ENCODE results near the gene REV3L.

Gene REV3L

GRCh38 chr6:111456208-111456607 lies 26.8 kb downstream of the REV3L start:
- Histone ChIP-seq H3K9ac (ENCODE audit: low read depth, low read length, poor library complexity, severe bottlenecking) (no peak overlapping the region), H3K4me1 (ENCODE audit: insufficient read depth, low read length, poor library complexity, severe bottlenecking) (no peaks in the 10 kb centered on the region), H3F3A (ENCODE audit: low read depth) (no peaks in the 10 kb centered on the region), H3K36me3 (ENCODE audit: insufficient read depth, low read length) (peaks cover 31% of the 10 kb centered on the region), H4K20me1 (ENCODE audit: insufficient read depth, low read length, poor library complexity, severe bottlenecking) (peaks cover 10% of the 10 kb centered on the region), H3K4me2 (ENCODE audit: low read depth, low read length, poor library complexity, severe bottlenecking) (no peak overlapping the region), H2AFZ (ENCODE audit: low read length) (no peak overlapping the region), H3K9me3 (ENCODE audit: insufficient read depth, low read depth, low read length) (peaks cover 7% of the 10 kb centered on the region), H3K27me3 (ENCODE audit: insufficient read depth, low read length, poor library complexity, severe bottlenecking) (no peaks in the 10 kb centered on the region), H3K4me3 (ENCODE audit: low read length, poor library complexity, severe bottlenecking) (no peak overlapping the region), H3K79me2 (ENCODE audit: insufficient read depth, low read length) (peaks cover 90% of the 10 kb centered on the region), H3K9me2 (replicated peaks; ENCODE audit: low read depth, low read length) (no peaks in the 10 kb centered on the region; the same call in 1 of the 2 replicates)
- no peak for TF ChIP-seq EZH2phosphoT487 (IDR thresholded peaks at IDR 0.05; ENCODE audit: borderline replicate concordance)
- TF ChIP-seq, protein P1, sequence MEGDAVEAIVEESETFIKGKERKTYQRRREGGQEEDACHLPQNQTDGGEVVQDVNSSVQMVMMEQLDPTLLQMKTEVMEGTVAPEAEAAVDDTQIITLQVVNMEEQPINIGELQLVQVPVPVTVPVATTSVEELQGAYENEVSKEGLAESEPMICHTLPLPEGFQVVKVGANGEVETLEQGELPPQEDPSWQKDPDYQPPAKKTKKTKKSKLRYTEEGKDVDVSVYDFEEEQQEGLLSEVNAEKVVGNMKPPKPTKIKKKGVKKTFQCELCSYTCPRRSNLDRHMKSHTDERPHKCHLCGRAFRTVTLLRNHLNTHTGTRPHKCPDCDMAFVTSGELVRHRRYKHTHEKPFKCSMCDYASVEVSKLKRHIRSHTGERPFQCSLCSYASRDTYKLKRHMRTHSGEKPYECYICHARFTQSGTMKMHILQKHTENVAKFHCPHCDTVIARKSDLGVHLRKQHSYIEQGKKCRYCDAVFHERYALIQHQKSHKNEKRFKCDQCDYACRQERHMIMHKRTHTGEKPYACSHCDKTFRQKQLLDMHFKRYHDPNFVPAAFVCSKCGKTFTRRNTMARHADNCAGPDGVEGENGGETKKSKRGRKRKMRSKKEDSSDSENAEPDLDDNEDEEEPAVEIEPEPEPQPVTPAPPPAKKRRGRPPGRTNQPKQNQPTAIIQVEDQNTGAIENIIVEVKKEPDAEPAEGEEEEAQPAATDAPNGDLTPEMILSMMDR (conservative IDR thresholded peaks at IDR 0.05; ENCODE audit: low read length): no peak

DNA sequence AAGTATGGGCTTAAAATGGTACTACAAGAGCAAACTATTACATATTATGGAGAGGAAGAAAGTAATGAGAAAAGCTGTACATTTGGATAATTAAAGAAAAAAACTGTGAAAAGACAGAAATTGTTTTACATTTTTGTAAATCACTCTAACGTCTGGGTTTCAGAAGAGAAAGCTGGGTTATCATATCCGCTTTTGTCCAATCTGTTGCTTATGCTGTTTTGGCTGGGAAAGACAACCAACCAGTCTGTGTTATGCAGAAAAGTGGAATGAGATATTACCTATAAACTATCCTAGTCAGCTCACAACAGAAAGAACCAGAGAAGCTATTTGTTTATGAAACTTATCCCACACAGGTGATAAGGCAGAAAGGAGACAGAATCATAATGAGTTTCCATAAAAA lies 32.4 kb downstream of the REV3L start:
- Histone ChIP-seq H3K27me3 (ENCODE audit: insufficient read depth, low read length, poor library complexity, severe bottlenecking) (no peaks in the 10 kb centered on the region), H3K4me2 (ENCODE audit: low read depth, low read length, poor library complexity, severe bottlenecking) (no peak overlapping the region), H3K9me2 (replicated peaks; ENCODE audit: low read depth, low read length) (no peaks in the 10 kb centered on the region), H3K4me3 (ENCODE audit: low read length, poor library complexity, severe bottlenecking) (no peak overlapping the region), H4K20me1 (ENCODE audit: insufficient read depth, low read length, poor library complexity, severe bottlenecking) (peaks cover 16% of the 10 kb centered on the region), H3K79me2 (ENCODE audit: insufficient read depth, low read length) (peaks cover 85% of the 10 kb centered on the region), H3K9me3 (ENCODE audit: insufficient read depth, low read depth, low read length) (no peaks in the 10 kb centered on the region), H3K9ac (ENCODE audit: low read depth, low read length, poor library complexity, severe bottlenecking) (no peak overlapping the region), H3K4me1 (ENCODE audit: insufficient read depth, low read length, poor library complexity, severe bottlenecking) (peaks cover 4% of the 10 kb centered on the region), H3K36me3 (ENCODE audit: insufficient read depth, low read length) (peaks cover 6% of the 10 kb centered on the region; the same call in 1 of the 2 replicates), H3F3A (ENCODE audit: low read depth) (no peaks in the 10 kb centered on the region), H2AFZ (ENCODE audit: low read length) (no peak overlapping the region)
- TF ChIP-seq, protein P1 (conservative IDR thresholded peaks at IDR 0.05; ENCODE audit: low read length): no peak
- no peak for TF ChIP-seq EZH2phosphoT487 (IDR thresholded peaks at IDR 0.05; ENCODE audit: borderline replicate concordance)

DNA sequence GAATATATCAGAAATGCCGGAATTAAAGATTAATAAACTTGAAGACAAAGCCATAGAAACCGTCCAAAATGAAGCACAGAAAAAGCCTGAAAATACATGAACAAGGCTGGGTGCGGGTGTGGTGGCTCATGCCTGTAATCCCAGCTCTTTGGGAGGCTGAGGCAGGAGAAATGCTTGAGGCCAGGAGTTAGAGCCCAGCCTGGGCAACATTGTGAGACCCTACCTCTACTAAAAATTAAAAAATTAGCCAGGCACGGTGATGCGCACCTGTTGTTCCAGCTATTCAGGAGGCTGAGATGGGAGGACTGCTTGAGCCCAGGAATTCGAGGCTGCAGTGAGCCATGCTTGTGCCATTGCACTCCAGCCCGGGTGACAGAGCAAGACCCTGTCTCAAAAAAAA lies 32.9 kb downstream of the REV3L start:
- Histone ChIP-seq H3K27me3 (ENCODE audit: insufficient read depth, low read length, poor library complexity, severe bottlenecking) (no peaks in the 10 kb centered on the region), H3K4me2 (ENCODE audit: low read depth, low read length, poor library complexity, severe bottlenecking) (no peak overlapping the region), H3K9me2 (replicated peaks; ENCODE audit: low read depth, low read length) (no peaks in the 10 kb centered on the region), H3K36me3 (ENCODE audit: insufficient read depth, low read length) (peaks cover 3% of the 10 kb centered on the region; the same call in 1 of the 2 replicates), H3K4me1 (ENCODE audit: insufficient read depth, low read length, poor library complexity, severe bottlenecking) (peaks cover 6% of the 10 kb centered on the region), H3K9ac (ENCODE audit: low read depth, low read length, poor library complexity, severe bottlenecking) (no peak overlapping the region), H3F3A (ENCODE audit: low read depth) (no peaks in the 10 kb centered on the region), H3K4me3 (ENCODE audit: low read length, poor library complexity, severe bottlenecking) (no peak overlapping the region), H4K20me1 (ENCODE audit: insufficient read depth, low read length, poor library complexity, severe bottlenecking) (peaks cover 19% of the 10 kb centered on the region), H2AFZ (ENCODE audit: low read length) (no peak overlapping the region), H3K9me3 (ENCODE audit: insufficient read depth, low read depth, low read length) (no peaks in the 10 kb centered on the region), H3K79me2 (ENCODE audit: insufficient read depth, low read length) (peaks cover 84% of the 10 kb centered on the region)
- TF ChIP-seq EZH2phosphoT487 (IDR thresholded peaks at IDR 0.05; ENCODE audit: borderline replicate concordance): no peak
- TF ChIP-seq, protein P1 (conservative IDR thresholded peaks at IDR 0.05; ENCODE audit: low read length): no peak

Measured in Loucy (cell line).